WTC11 (cell line): Measurements from ENCODE around the gene GOSR2. TPM values are rescaled to one million over a fixed set of nuclear protein-coding genes. Genes with fewer than 3 reads are reported as not detected.

ENCODE experiments used
- ATAC-seq: fragments of 200-7000 bp; cut with Tn5 transposase; 2 replicates; pipeline ENCODE4 v1.10.0; 2021; ENCODE audit warnings: mild to moderate bottlenecking, moderate library complexity
- CTCF ChIA-PET: fragments of 300-600 bp; sonication (Branson Sonifier 250); formaldehyde crosslinking; loops from one replicate; lab custom pipeline; 2021; ENCODE audit warnings: antibody characterized with exemption; lab: Charles Lee
- POLR2A ChIA-PET: fragments of 350-600 bp; sonication (Branson Sonifier 250); formaldehyde crosslinking; loops from one replicate; lab custom pipeline; 2021; ENCODE audit warnings: antibody characterized with exemption; lab: Charles Lee
- DNase-seq: peaks from one replicate; pipeline ENCODE4 v3.0.0; 2021; ENCODE audit warnings: low spot score
- H3K27ac Mint-ChIP-seq: 2 replicates; pipeline ENCODE4 v1.8.0; 2021; ENCODE audit warnings: mixed read lengths
- H3K27me3 Mint-ChIP-seq: 2 replicates; pipeline ENCODE4 v1.8.0; 2021; ENCODE audit warnings: low read depth, mild to moderate bottlenecking, moderate library complexity, mixed read lengths
- H3K36me3 Mint-ChIP-seq: 2 replicates; pipeline ENCODE4 v1.8.0; 2021; ENCODE audit warnings: mixed read lengths
- H3K4me1 Mint-ChIP-seq: 2 replicates; pipeline ENCODE4 v1.8.0; 2022; ENCODE audit warnings: mixed read lengths
- H3K4me3 Mint-ChIP-seq: 2 replicates; pipeline ENCODE4 v1.8.0; 2021; ENCODE audit warnings: mild to moderate bottlenecking, moderate library complexity, mixed read lengths
- H3K9me3 Mint-ChIP-seq: 2 replicates; pipeline ENCODE4 v1.8.0; 2021; ENCODE audit warnings: mixed read lengths
- ATF1 ChIP-seq: sonication (generic); formaldehyde crosslinking; IDR thresholded peaks from 2 replicates; pipeline ENCODE4 v1.8.1; 2023; ENCODE audit warnings: mild to moderate bottlenecking, moderate library complexity, missing genetic modification reagents
- CBFB ChIP-seq: sonication (generic); formaldehyde crosslinking; IDR thresholded peaks from 2 replicates; pipeline ENCODE4 v1.8.1; 2022; ENCODE audit warnings: mild to moderate bottlenecking, low read depth, missing genetic modification reagents
- GABPB1 ChIP-seq: sonication (generic); formaldehyde crosslinking; IDR thresholded peaks from 2 replicates; pipeline ENCODE4 v1.8.1; 2023; ENCODE audit warnings: mild to moderate bottlenecking, missing genetic modification reagents
- GRHL2 ChIP-seq: fragments of 250-450 bp; sonication (Bioruptor Pico); IDR thresholded peaks from 2 replicates; pipeline ENCODE4 v1.8.0; 2022; ENCODE audit warnings: mild to moderate bottlenecking, moderate library complexity; ENCODE audit not compliant: insufficient replicate concordance, severe bottlenecking
- IRF2 ChIP-seq: sonication (generic); formaldehyde crosslinking; IDR thresholded peaks from 2 replicates; pipeline ENCODE4 v1.8.0; 2022; ENCODE audit warnings: low read depth, missing genetic modification reagents, borderline replicate concordance
- JUN ChIP-seq: sonication (generic); formaldehyde crosslinking; IDR thresholded peaks from 2 replicates; pipeline ENCODE4 v1.8.0; 2023; ENCODE audit warnings: mild to moderate bottlenecking, missing genetic modification reagents
- KAT7 ChIP-seq: sonication (generic); formaldehyde crosslinking; IDR thresholded peaks from 2 replicates; pipeline ENCODE4 v1.8.1; 2023; ENCODE audit warnings: missing genetic modification reagents, mild to moderate bottlenecking, borderline replicate concordance
- MXD4 ChIP-seq: fragments of 250-450 bp; sonication (Bioruptor Pico); IDR thresholded peaks from 2 replicates; pipeline ENCODE4 v1.8.0; 2021; ENCODE audit warnings: mild to moderate bottlenecking, moderate library complexity, borderline replicate concordance
- NR3C1 ChIP-seq: sonication (generic); formaldehyde crosslinking; conservative IDR thresholded peaks from 2 replicates; pipeline ENCODE4 v1.8.1; 2023; ENCODE audit warnings: low read depth, mild to moderate bottlenecking, missing genetic modification reagents
- RORB ChIP-seq: fragments of 250-450 bp; sonication (Bioruptor Pico); IDR thresholded peaks from 2 replicates; pipeline ENCODE4 v1.9.0; 2021; ENCODE audit warnings: mild to moderate bottlenecking
- ZNF121 ChIP-seq: sonication (generic); formaldehyde crosslinking; IDR thresholded peaks from 2 replicates; pipeline ENCODE4 v1.8.0; 2023; ENCODE audit warnings: missing genetic modification reagents
- ZNF219 ChIP-seq: sonication (generic); formaldehyde crosslinking; IDR thresholded peaks from 2 replicates; pipeline ENCODE4 v1.8.0; 2023; ENCODE audit warnings: missing genetic modification reagents, mild to moderate bottlenecking, borderline replicate concordance
- ZNF532 ChIP-seq: fragments of 250-450 bp; sonication (Bioruptor Pico); IDR thresholded peaks from 2 replicates; pipeline ENCODE4 v1.9.0; 2021; ENCODE audit warnings: mild to moderate bottlenecking, borderline replicate concordance
- total RNA-seq: library from RNA; stranded (reverse); gene quantifications from 3 replicates; pipeline ENCODE4 v1.2.3, GENCODE V29; 2021
- TF ChIP-seq, protein P1 (sequence below): sonication (generic); formaldehyde crosslinking; IDR thresholded peaks from 2 replicates; pipeline ENCODE4 v1.8.1; 2023; ENCODE audit warnings: mild to moderate bottlenecking, moderate library complexity, missing genetic modification reagents
- TF ChIP-seq, protein P2 (sequence below): fragments of 250-450 bp; sonication (Bioruptor Pico); IDR thresholded peaks from 2 replicates; pipeline ENCODE4 v1.9.0; 2021; ENCODE audit warnings: moderate library complexity, mild to moderate bottlenecking, inconsistent platforms, borderline replicate concordance
- TF ChIP-seq, protein P3 (sequence below): sonication (generic); formaldehyde crosslinking; IDR thresholded peaks from 2 replicates; pipeline ENCODE4 v1.8.1; 2023; ENCODE audit warnings: mild to moderate bottlenecking, missing genetic modification reagents, moderate library complexity
- TF ChIP-seq, protein P4 (sequence below): fragments of 250-450 bp; sonication (Bioruptor Pico); IDR thresholded peaks from 2 replicates; pipeline ENCODE4 v1.9.0; 2021; ENCODE audit warnings: mild to moderate bottlenecking
- TF ChIP-seq, protein P5 (sequence below): sonication (generic); formaldehyde crosslinking; IDR thresholded peaks from 2 replicates; pipeline ENCODE4 v1.8.0; 2023; ENCODE audit warnings: mild to moderate bottlenecking, missing genetic modification reagents
- TF ChIP-seq, protein P6 (sequence below): sonication (generic); formaldehyde crosslinking; IDR thresholded peaks from 2 replicates; pipeline ENCODE4 v1.8.1; 2023; ENCODE audit warnings: mild to moderate bottlenecking, missing genetic modification reagents, borderline replicate concordance

Gene GOSR2
- total RNA-seq, 1 experiment from 2014 or later: 45.8 TPM

- DNase-seq: no peak
- ChIA-PET POLR2A (no interaction called here), CTCF (interaction anchor here (1.9 to 2.6 kb wide), 2 partner anchors 32 to 34 kb away, joined by 6 to 7 read pairs; no protein-coding TSS in a partner anchor)
- Mint-ChIP-seq H3K27ac (no peak overlapping the region), H3K9me3 (no peaks in the 10 kb centered on the region), H3K4me1 (peaks cover 7% of the 10 kb centered on the region), H3K27me3 (0 out of 2 replicates have a peak, but pooled peaks cover 3% of the 10 kb centered on the region)
- TF ChIP-seq NR3C1 (no peak), KAT7 (no peak), ZNF121 (CRISPR knock-in tag) (no peak), IRF2 (CRISPR knock-in tag) (no peak), GRHL2 (CRISPR knock-in tag) (no peak), ATF1 (CRISPR knock-in tag) (no peak), RORB (CRISPR knock-in tag) (no peak), ZNF532 (CRISPR knock-in tag) (no peak), MXD4 (no peak), GABPB1 (CRISPR knock-in tag) (no peak), CBFB (CRISPR knock-in tag) (no peak), ZNF219 (CRISPR knock-in tag) (no peak), JUN (CRISPR knock-in tag) (no peak)
- TF ChIP-seq, protein P1, sequence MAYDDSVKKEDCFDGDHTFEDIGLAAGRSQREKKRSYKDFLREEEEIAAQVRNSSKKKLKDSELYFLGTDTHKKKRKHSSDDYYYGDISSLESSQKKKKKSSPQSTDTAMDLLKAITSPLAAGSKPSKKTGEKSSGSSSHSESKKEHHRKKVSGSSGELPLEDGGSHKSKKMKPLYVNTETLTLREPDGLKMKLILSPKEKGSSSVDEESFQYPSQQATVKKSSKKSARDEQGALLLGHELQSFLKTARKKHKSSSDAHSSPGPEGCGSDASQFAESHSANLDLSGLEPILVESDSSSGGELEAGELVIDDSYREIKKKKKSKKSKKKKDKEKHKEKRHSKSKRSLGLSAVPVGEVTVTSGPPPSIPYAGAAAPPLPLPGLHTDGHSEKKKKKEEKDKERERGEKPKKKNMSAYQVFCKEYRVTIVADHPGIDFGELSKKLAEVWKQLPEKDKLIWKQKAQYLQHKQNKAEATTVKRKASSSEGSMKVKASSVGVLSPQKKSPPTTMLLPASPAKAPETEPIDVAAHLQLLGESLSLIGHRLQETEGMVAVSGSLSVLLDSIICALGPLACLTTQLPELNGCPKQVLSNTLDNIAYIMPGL (CRISPR knock-in tag): no peak
- TF ChIP-seq, protein P2, sequence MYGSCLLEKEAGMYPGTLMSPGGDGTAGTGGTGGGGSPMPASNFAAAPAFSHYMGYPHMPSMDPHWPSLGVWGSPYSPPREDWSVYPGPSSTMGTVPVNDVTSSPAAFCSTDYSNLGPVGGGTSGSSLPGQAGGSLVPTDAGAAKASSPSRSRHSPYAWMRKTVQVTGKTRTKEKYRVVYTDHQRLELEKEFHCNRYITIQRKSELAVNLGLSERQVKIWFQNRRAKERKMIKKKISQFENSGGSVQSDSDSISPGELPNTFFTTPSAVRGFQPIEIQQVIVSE (CRISPR knock-in tag): no peak
- TF ChIP-seq, protein P3, sequence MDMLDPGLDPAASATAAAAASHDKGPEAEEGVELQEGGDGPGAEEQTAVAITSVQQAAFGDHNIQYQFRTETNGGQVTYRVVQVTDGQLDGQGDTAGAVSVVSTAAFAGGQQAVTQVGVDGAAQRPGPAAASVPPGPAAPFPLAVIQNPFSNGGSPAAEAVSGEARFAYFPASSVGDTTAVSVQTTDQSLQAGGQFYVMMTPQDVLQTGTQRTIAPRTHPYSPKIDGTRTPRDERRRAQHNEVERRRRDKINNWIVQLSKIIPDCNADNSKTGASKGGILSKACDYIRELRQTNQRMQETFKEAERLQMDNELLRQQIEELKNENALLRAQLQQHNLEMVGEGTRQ (CRISPR knock-in tag): no peak
- TF ChIP-seq, protein P4, sequence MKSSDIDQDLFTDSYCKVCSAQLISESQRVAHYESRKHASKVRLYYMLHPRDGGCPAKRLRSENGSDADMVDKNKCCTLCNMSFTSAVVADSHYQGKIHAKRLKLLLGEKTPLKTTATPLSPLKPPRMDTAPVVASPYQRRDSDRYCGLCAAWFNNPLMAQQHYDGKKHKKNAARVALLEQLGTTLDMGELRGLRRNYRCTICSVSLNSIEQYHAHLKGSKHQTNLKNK (CRISPR knock-in tag): no peak
- TF ChIP-seq, protein P5, sequence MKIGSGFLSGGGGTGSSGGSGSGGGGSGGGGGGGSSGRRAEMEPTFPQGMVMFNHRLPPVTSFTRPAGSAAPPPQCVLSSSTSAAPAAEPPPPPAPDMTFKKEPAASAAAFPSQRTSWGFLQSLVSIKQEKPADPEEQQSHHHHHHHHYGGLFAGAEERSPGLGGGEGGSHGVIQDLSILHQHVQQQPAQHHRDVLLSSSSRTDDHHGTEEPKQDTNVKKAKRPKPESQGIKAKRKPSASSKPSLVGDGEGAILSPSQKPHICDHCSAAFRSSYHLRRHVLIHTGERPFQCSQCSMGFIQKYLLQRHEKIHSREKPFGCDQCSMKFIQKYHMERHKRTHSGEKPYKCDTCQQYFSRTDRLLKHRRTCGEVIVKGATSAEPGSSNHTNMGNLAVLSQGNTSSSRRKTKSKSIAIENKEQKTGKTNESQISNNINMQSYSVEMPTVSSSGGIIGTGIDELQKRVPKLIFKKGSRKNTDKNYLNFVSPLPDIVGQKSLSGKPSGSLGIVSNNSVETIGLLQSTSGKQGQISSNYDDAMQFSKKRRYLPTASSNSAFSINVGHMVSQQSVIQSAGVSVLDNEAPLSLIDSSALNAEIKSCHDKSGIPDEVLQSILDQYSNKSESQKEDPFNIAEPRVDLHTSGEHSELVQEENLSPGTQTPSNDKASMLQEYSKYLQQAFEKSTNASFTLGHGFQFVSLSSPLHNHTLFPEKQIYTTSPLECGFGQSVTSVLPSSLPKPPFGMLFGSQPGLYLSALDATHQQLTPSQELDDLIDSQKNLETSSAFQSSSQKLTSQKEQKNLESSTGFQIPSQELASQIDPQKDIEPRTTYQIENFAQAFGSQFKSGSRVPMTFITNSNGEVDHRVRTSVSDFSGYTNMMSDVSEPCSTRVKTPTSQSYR (CRISPR knock-in tag): no peak
- TF ChIP-seq, protein P6, sequence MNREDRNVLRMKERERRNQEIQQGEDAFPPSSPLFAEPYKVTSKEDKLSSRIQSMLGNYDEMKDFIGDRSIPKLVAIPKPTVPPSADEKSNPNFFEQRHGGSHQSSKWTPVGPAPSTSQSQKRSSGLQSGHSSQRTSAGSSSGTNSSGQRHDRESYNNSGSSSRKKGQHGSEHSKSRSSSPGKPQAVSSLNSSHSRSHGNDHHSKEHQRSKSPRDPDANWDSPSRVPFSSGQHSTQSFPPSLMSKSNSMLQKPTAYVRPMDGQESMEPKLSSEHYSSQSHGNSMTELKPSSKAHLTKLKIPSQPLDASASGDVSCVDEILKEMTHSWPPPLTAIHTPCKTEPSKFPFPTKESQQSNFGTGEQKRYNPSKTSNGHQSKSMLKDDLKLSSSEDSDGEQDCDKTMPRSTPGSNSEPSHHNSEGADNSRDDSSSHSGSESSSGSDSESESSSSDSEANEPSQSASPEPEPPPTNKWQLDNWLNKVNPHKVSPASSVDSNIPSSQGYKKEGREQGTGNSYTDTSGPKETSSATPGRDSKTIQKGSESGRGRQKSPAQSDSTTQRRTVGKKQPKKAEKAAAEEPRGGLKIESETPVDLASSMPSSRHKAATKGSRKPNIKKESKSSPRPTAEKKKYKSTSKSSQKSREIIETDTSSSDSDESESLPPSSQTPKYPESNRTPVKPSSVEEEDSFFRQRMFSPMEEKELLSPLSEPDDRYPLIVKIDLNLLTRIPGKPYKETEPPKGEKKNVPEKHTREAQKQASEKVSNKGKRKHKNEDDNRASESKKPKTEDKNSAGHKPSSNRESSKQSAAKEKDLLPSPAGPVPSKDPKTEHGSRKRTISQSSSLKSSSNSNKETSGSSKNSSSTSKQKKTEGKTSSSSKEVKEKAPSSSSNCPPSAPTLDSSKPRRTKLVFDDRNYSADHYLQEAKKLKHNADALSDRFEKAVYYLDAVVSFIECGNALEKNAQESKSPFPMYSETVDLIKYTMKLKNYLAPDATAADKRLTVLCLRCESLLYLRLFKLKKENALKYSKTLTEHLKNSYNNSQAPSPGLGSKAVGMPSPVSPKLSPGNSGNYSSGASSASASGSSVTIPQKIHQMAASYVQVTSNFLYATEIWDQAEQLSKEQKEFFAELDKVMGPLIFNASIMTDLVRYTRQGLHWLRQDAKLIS (CRISPR knock-in tag): no peak
- TF ChIP-seq, all 79 proteins: peak for 0
- no peak for ATAC-seq
- no peak overlapping the region for H3K4me3 Mint-ChIP-seq
- H3K36me3 Mint-ChIP-seq: no peaks in the 10 kb centered on the region
Measured at GRCh38 chr17:46910179-46910927, 12.6 kb upstream of the GOSR2 start.
